Skeletal muscle tissue (tissue), 4 donors: ENCODE measurements around the gene GRK7. TPM values are rescaled to one million over a fixed set of nuclear protein-coding genes. Genes with fewer than 3 reads are reported as not detected.
"Not testable (repeated sequence)": the region's sequence is repeated elsewhere in the genome, so short reads cannot be mapped to it uniquely, and the experiment has no call there.

Source experiments
- H3K27ac ChIP-seq: one replicate; pipeline ENCODE4 v1.7.0; 2013; ENCODE audit warnings: mild to moderate bottlenecking, low read depth, low read length, inconsistent platforms
- H3K27me3 ChIP-seq, 3 donors: one replicate each; pipeline ENCODE4 v1.7.0; 2013; ENCODE audit warnings: low read length in 3 of 3; ENCODE audit not compliant: control insufficient read depth in 3 of 3, insufficient read depth in 3 of 3
- H3K36me3 ChIP-seq, 3 donors: one replicate each; pipeline ENCODE4 v1.7.0; 2013; ENCODE audit warnings: low read length in 3 of 3; ENCODE audit not compliant: control insufficient read depth in 3 of 3, insufficient read depth in 3 of 3
- H3K4me1 ChIP-seq, 3 donors: one replicate each; pipeline ENCODE4 v1.7.0; 2013; ENCODE audit warnings: low read length in 3 of 3, mild to moderate bottlenecking in 3 of 3; ENCODE audit not compliant: control insufficient read depth in 3 of 3, insufficient read depth in 3 of 3
- H3K4me3 ChIP-seq, 3 donors: one replicate each; pipeline ENCODE4 v1.7.0; 2013; ENCODE audit warnings: low read length in 3 of 3
- H3K9ac ChIP-seq, 3 donors: one replicate each; pipeline ENCODE4 v1.7.0; 2013; ENCODE audit warnings: low read length in 3 of 3, mild to moderate bottlenecking in 3 of 3, moderate library complexity in 2 of 3, low read depth in 1 of 3
- H3K9me3 ChIP-seq, 3 donors: one replicate each; pipeline ENCODE4 v1.7.0; 2013; ENCODE audit warnings: low read length in 3 of 3; ENCODE audit not compliant: control insufficient read depth in 3 of 3
- total RNA-seq: library from RNA; depleted of rRNA; stranded (reverse); fragments of >200 nt; gene quantifications from one replicate; pipeline ENCODE4 v1.2.3, GENCODE V29; 2014
- donor health status: Osteomylitis.

Gene GRK7
- total RNA-seq, 1 donor from 2014 or later: not detected

DNA sequence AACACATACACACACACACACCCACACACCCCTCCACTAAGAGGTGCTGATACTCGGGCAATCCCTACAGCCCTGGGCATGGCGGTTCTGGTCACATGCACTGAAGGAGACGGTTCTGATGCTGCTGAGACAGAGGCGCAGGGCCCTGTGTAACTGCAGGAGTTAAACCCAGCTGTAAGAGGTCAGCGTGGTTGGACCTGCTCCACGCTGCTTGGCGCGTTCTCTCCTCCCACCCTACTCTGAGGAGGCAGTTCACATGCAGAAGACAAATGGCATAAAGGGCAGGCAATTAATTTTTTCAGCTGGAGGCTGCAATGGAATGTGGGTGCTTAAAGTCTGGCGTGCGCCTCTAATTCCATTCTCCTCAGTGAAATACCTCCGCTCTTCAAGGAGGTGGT, 35.2 kb downstream of the GRK7 start:
- no peaks in the 10 kb centered on the region for H3K27me3 ChIP-seq
- peak overlapping the region; percentile 70 for H3K27ac ChIP-seq
- H3K4me3 ChIP-seq: no peak overlapping the region
- H3K4me1 ChIP-seq: peaks cover 21 to 25% (median 23%) of the 10 kb centered on the region in 3 donors
- H3K9me3 ChIP-seq: peaks cover 0 to 2% (median 0%) of the 10 kb centered on the region in 3 donors
- H3K9ac ChIP-seq: no peak overlapping the region
- no peaks in the 10 kb centered on the region for H3K36me3 ChIP-seq

DNA sequence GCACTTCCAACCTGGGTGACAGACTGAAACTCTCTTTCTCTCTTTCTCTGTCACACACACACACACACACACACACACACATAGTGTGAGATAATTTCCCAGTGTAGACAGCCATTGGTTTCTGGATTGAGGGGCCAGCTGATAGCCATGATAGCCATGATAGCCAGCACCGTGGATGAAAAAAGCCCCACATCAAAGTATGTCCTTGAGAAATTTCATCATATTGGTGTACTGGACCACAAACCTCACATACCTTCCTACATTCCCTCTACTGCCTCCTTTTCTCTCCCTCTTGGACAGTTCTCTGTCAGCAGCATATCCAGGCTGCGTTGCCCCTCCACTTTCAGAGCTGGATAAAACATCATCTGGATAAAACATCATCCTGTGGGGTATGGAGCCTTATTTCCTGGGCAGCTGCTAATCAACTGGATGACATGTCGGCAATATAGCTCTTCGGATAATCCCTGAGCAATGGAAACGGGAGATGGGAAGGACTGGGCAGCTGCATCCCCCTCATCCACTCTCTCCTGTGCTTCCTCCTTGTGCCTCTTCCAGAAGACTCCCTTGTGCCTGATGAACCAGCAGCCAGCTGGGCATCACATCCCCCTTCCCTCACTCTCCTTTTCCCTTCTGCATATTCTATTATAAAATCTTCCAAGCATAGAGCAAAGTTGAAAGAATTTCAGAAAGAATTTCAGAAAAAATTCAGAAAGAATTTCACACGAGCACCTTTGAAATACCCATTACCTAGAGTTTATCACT, 39.3 kb downstream of the GRK7 start:
- no peaks in the 10 kb centered on the region for H3K27me3 ChIP-seq
- peaks cover 0 to 2% (median 0%) of the 10 kb centered on the region in 3 donors for H3K9me3 ChIP-seq
- H3K4me3 ChIP-seq: no peak overlapping the region
- peaks cover 11 to 13% (median 11%) of the 10 kb centered on the region in 3 donors for H3K4me1 ChIP-seq
- H3K9ac ChIP-seq: no peak overlapping the region
- no peak overlapping the region for H3K27ac ChIP-seq
- no peaks in the 10 kb centered on the region for H3K36me3 ChIP-seq

DNA sequence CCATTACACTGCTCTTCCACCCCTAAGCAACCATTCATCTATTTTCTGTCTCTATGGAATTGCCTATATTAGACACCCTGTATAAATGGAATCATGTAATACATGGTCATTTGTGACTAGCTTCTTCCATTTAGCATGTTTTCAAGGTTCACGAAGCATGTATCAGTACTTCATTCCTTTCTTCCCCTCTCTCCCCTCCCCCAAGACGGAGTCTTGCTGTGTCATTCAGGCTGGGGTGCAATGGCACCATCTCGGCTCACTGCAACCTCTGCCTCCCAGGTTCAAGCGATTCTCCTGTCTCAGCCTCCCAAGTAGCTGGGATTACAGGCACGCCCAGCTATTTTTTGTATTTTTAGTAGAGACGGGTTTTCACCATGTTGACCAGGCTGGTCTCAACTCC, 40.3 kb downstream of the GRK7 start:
- H3K27ac ChIP-seq, H3K27me3 ChIP-seq, H3K9me3 ChIP-seq, H3K4me1 ChIP-seq, H3K36me3 ChIP-seq, H3K9ac ChIP-seq, H3K4me3 ChIP-seq: not testable (repeated sequence)

DNA sequence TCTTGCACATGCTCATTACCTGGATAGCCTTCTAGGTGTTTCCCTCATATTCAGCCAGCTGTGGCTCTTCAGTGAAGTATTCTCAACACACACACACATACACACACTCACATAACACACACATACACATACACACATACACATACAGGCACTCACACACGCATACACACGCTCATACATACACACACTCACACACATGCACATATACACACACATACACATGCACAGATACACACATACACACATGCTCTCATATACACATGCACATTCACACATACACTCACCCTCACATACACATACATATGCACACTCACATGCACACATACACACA, 41.2 kb downstream of the GRK7 start:
- Histone ChIP-seq H3K4me1 (no peaks in the 10 kb centered on the region), H3K9ac (no peak overlapping the region), H3K9me3 (peaks cover 0 to 2% (median 0%) of the 10 kb centered on the region in 3 donors), H3K4me3 (no peak overlapping the region), H3K36me3 (no peaks in the 10 kb centered on the region), H3K27ac (no peak overlapping the region), H3K27me3 (no peaks in the 10 kb centered on the region)

DNA sequence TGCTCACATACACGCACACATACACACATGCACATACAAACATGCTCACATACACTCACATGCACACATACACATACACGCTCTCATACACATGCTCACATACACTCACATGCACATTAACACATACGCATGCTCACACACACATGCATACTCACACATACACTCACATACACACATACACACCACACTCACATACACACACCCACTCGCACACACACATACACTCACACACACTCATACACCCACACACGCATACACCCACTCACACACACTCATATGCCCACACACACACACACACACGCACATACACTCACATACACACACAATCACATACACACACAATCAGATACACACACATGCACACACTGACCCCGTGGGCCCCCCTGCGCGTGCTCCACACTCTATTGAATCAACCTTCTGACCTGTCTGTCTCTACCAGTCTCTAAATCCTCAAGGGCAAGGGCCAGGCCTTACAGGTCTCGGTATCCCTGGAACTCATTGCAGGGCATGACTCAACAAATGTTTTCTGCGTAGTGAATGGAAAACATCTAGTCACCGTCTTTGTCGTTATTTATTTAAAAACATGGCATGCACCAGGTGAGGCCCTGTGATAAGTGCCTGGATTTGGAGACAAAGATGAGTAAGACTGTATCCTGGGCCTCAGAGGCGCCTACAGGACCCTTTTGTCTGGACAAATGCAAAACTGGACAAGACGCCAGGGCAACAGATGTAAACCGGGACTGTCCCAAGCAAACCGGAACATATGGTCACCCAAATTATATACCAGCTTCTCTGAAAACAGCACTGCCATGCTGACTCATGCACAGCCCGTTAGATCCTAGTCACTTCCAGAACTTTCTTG, 41.8 kb downstream of the GRK7 start:
- H3K4me1 ChIP-seq: no peaks in the 10 kb centered on the region
- no peak overlapping the region for H3K9ac ChIP-seq
- no peak overlapping the region for H3K27ac ChIP-seq
- no peaks in the 10 kb centered on the region for H3K36me3 ChIP-seq
- peaks cover 0 to 2% (median 0%) of the 10 kb centered on the region in 3 donors for H3K9me3 ChIP-seq
- H3K27me3 ChIP-seq: no peaks in the 10 kb centered on the region
- no peak overlapping the region for H3K4me3 ChIP-seq

DNA sequence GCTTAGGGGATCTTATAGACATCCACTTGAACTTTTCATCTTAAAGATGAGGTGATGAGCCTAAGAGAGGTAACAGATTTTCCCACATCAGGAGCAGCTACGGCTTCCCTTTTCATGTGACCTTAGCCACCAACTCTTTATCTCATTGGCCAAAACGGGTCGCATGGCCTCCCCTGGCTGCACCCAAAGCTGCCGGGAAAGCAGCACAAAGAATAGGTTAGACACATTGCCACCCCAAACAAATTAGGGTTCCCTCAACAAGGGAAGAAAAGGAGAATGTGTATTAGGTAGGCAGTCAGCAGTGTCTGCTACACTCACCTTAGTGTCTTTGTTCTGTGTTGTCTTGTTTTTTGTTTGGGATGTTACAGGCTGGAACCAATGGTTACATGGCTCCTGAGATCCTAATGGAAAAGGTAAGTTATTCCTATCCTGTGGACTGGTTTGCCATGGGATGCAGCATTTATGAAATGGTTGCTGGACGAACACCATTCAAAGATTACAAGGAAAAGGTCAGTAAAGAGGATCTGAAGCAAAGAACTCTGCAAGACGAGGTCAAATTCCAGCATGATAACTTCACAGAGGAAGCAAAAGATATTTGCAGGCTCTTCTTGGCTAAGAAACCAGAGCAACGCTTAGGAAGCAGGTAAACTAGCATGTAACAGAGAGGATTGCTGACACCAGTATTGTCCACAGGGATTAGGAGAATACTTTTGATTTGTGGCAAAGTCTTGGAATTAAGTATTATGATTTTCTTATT, 44.2 kb downstream of the GRK7 start:
- no peaks in the 10 kb centered on the region for H3K27me3 ChIP-seq
- no peak overlapping the region for H3K4me3 ChIP-seq
- no peaks in the 10 kb centered on the region for H3K36me3 ChIP-seq
- H3K9me3 ChIP-seq: no peaks in the 10 kb centered on the region
- no peak overlapping the region for H3K27ac ChIP-seq
- no peaks in the 10 kb centered on the region for H3K4me1 ChIP-seq
- no peak overlapping the region for H3K9ac ChIP-seq

DNA sequence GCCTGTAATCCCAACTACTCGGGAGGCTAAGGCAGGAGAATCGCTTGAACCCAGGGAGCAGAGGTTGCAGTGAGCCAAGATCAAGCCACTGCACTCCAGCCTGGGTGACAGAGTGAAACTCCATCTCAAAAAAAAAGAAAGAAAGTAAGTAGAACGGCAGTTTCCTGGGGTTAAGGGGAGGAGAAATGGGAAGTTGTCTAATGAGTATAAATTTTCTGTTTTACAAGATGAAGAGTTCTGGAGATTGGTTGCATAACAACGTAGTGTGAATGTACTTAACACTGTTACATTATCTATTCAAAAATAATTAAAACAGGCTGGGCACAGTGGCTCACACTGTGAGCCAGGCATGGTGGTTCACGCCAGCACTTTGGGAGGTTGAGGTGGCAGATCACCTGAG, 45.4 kb downstream of the GRK7 start:
- Histone ChIP-seq H3K9me3 (no peaks in the 10 kb centered on the region), H3K4me1 (no peaks in the 10 kb centered on the region), H3K27me3 (no peaks in the 10 kb centered on the region), H3K4me3 (no peak overlapping the region), H3K27ac (no peak overlapping the region), H3K36me3 (no peaks in the 10 kb centered on the region), H3K9ac (no peak overlapping the region)

DNA sequence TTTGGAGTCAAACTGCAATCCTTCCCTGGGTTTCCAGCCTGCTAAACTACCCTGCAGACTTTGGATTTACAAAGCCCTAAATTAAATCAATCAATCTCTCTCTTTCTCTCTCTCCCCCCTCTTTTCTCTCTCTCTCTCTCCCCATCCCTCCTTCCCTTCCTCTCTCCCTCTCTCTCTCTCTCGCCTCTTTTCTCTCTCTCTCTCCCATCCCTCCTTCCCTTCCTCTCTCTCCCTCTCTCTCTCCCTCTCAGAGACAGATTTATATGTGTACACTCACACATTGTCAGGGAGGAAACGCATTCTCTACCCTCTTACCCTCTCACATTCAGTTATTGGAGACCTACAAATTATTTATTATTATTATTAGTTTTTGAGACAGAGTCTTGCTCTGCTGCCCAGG, 47.0 kb downstream of the GRK7 start:
- H3K36me3 ChIP-seq: no peaks in the 10 kb centered on the region
- no peak overlapping the region for H3K4me3 ChIP-seq
- H3K9ac ChIP-seq: no peak overlapping the region
- H3K4me1 ChIP-seq: no peaks in the 10 kb centered on the region
- H3K27ac ChIP-seq: no peak overlapping the region
- no peaks in the 10 kb centered on the region for H3K9me3 ChIP-seq
- no peaks in the 10 kb centered on the region for H3K27me3 ChIP-seq

DNA sequence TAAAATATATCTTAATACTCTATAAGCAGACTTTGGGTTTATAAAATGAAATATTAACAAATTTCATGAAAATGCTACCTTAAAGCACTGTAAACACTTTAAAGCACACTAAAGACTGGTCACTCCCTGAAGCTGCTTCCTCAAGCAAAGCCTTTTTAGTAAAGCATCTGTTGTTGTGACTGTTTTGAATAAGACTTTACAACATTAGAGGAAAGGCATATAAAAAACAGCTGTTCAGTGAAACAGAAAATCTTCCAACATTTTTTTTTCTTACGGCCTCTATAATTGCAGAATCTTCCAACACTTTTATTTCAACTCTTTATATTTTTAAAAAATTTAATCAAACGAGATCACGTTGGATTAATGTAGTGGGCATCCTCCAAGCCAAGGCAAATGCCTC, 48.1 kb downstream of the GRK7 start:
- Histone ChIP-seq H3K36me3 (no peaks in the 10 kb centered on the region), H3K4me3 (no peak overlapping the region), H3K27me3 (no peaks in the 10 kb centered on the region)

DNA sequence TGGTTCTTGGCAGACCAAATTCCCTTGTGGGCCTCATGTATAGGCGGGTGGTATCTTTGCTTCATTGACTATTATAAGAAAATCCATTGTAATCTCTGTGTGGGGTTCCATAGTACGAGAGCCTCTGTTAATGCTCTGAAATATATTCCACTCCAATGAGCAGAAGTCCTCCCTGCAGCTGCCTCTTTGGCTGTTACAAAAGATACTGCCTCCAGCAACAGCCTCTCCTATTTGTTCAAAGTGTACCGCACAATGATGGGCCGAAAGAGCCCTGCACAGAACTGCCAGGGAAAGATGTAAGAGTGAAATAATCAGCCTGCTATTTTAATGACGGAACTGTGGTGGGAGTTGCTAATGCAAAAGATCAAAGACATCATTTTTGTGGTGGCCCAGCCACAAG, 48.9 kb downstream of the GRK7 start:
- no peak overlapping the region for H3K9ac ChIP-seq

More for the DNA sequence above, 48.1 kb downstream of the GRK7 start:
- no peaks in the 10 kb centered on the region for H3K4me1 ChIP-seq
- peaks cover 0 to 5% (median 0%) of the 10 kb centered on the region in 3 donors for H3K9me3 ChIP-seq
- no peak overlapping the region for H3K9ac ChIP-seq
- no peak overlapping the region for H3K27ac ChIP-seq

More for the DNA sequence above, 48.9 kb downstream of the GRK7 start:
- no peak overlapping the region for H3K4me3 ChIP-seq
- H3K36me3 ChIP-seq: no peaks in the 10 kb centered on the region
- peaks cover 0 to 5% (median 0%) of the 10 kb centered on the region in 3 donors for H3K27me3 ChIP-seq
- H3K4me1 ChIP-seq: no peaks in the 10 kb centered on the region
- peaks cover 0 to 5% (median 0%) of the 10 kb centered on the region in 3 donors for H3K9me3 ChIP-seq
- H3K27ac ChIP-seq: no peak overlapping the region
